Airway epithelial cell (primary cell): ENCODE data around the gene NT5DC4. TPM values are rescaled to one million over a fixed set of nuclear protein-coding genes. Genes with fewer than 3 reads are reported as not detected.

Source experiments
- total RNA-seq: library from RNA; depleted of rRNA; stranded (reverse); fragments of >200 nt; gene quantifications from 2 replicates; pipeline ENCODE4 v1.2.3, GENCODE V29; 2015

NT5DC4 gene
- not detected in 2 replicates for total RNA-seq

GRCh38 chr2:112720785-112721184, at the start of gene NT5DC4:
Gene NT5DC4, plus strand, starts transcription at chr2:112721020. Its CDS starts 60 bp downstream, at chr2:112721080.

DNA sequence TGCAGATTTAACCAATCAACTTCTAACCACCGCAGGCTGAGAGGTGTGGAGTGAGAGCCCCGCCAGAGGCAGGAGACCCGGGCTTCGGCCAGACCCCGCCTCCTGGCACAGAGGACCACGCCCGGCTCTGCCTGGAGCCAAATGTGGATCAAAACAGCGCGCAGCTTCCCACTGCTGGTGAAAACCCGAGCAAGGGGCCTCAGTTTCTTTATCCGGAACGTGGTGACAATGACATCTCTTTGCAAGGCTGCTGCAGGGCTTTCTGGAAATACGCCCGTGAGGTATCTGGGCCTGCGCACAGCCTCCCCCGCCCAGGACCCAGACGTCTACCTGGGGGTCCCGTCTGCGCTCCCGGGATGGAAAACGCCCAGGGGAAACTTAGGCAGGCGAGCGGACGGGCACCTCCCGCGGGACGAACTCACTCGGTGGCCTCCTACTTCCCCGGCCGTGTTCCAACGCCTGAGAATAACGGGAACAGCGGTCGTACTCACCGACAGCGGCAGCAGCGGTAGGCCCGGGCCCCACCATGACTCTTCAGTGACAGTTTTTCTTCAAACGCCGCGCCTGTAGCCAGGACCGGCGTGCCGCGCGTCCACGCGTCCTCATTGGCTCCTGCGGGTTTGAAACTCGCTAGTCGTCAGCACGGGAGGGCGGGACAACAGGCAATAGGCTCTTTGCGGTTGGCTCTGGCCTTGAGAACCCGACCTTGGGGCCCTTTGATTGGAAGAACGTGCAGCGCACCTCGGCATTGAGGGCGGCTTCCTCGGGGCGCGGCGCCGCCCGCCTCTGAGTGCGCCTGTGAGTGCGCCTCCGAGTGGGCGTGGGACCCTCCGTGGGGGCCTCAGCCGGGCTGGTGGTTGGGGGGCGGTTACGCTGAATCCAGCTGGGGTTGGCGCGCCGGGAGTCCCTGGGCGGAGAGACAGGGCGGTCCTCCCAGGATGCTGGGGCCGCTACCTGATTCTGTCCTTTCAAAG, 43.5 kb downstream of the NT5DC4 start, which contains the start of gene CKAP2L:
TSS of gene CKAP2L (minus strand) at position 539 of the 974 bp plus-strand sequence. CDS start at position 528, 11 bp downstream.

DNA sequence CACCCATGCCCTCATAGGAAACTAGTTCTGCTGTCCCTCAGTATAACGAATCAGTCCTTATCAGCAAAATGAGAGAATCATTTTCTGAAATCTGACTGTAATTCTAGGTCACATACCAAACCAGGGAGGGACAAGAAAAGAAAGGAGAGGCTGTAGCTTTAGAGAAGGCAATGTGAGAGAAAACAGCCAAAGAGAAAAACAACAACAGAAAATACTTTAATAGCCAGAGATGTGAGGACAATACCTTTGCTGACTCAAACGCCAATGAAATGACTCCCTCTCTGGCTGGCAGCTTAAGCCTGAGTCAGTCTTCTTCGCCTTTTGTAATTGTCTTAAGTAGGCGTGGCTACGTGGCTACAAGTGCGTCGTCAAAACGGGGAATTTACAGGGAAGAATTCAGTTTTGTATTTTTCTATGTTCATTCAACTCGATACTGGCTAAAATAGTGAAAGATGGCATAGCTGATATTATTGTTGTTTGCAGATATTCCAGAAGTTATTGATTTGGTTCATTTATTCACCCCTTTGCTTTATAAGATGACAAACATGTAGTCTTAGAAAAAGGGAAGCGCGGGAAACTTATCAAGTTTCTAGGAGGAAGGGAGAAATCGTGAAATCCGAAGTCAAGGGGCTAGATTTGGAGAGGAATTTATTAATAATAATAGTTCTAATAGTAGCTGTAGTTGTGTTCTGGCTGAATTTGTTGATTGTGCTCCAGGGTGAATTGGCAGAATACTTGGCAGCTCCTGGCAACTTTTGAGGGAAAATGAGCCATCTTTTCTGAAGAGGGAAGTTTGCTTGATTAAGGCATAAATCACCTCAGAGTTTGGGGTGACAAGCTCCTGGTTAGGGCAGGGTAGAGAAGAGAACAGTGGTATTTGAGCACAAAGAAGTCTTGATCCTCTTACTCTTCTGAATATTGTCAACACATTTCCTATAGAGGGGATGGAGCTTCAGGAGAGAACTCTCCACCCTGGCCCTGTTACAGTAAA, 63.7 kb downstream of the NT5DC4 start, which contains the start of gene IL1A:
TSS of gene IL1A (minus strand) at position 295 of the 991 bp plus-strand sequence. CDS start 723 bp downstream, outside the sequence.

Other genes with a start within 250 kb of the NT5DC4 start
- 15.3 and 24.7 TPM in 2 replicates for gene TTL, start 238.9 kb upstream of the NT5DC4 start, total RNA-seq
- gene POLR1B, start 178.6 kb upstream of the NT5DC4 start, total RNA-seq = 14.7 and 18.1 TPM in 2 replicates
- 27.1 and 39.4 TPM in 2 replicates for gene CHCHD5, start 136.4 kb upstream of the NT5DC4 start, total RNA-seq
- gene SLC20A1, start 75.1 kb upstream of the NT5DC4 start, total RNA-seq = 56.9 and 72.2 TPM in 2 replicates
- 10.9 and 15.3 TPM in 2 replicates for gene CKAP2L, start 43.6 kb downstream of the NT5DC4 start, total RNA-seq
- gene IL1A, start 63.5 kb downstream of the NT5DC4 start, total RNA-seq = 37.0 and 43.8 TPM in 2 replicates
- gene IL1B, start 115.8 kb downstream of the NT5DC4 start, total RNA-seq = 63.4 and 95.6 TPM in 2 replicates
- not detected in 2 replicates for gene IL37, start 190.1 kb downstream of the NT5DC4 start, total RNA-seq